ENCODE results near the gene OLFML2A.

GRCh38 chr9:124854822-124855221 lies 77.9 kb downstream of the OLFML2A start:
- TF ChIP-seq POLR2A (IDR thresholded peaks at IDR 0.05; ENCODE audit: low read depth, low read length) (no peak), POLR2AphosphoS5 (IDR thresholded peaks at IDR 0.05; ENCODE audit: low read depth, low read length) (no peak), TAF1 (IDR thresholded peaks at IDR 0.05; ENCODE audit: borderline replicate concordance, low read depth, low read length) (no peak)

All from GM12892 (cell line).